GM20000 (cell line): ENCODE results near the gene PROSER3.

Experiments
- DNase-seq: peaks from one replicate; pipeline ENCODE4 v3.0.0; 2012; ENCODE audit warnings: low spot score
- TF ChIP-seq, protein P1 (sequence below): IDR thresholded peaks from 2 replicates; pipeline ENCODE4 v1.5.1; 2012; ENCODE audit warnings: mild to moderate bottlenecking, control low read depth; ENCODE audit errors: extremely low read depth, missing control alignments

PROSER3 gene

GRCh38 chr19:35797663-35798062 is 39.7 kb downstream of the PROSER3 start:
- TF ChIP-seq, protein P1, sequence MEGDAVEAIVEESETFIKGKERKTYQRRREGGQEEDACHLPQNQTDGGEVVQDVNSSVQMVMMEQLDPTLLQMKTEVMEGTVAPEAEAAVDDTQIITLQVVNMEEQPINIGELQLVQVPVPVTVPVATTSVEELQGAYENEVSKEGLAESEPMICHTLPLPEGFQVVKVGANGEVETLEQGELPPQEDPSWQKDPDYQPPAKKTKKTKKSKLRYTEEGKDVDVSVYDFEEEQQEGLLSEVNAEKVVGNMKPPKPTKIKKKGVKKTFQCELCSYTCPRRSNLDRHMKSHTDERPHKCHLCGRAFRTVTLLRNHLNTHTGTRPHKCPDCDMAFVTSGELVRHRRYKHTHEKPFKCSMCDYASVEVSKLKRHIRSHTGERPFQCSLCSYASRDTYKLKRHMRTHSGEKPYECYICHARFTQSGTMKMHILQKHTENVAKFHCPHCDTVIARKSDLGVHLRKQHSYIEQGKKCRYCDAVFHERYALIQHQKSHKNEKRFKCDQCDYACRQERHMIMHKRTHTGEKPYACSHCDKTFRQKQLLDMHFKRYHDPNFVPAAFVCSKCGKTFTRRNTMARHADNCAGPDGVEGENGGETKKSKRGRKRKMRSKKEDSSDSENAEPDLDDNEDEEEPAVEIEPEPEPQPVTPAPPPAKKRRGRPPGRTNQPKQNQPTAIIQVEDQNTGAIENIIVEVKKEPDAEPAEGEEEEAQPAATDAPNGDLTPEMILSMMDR = no peak
- DNase-seq = no peak

- TF ChIP-seq, protein P1 = no peak
- no peak for DNase-seq
These were observed 43.9 kb downstream of the PROSER3 start for GRCh38 chr19:35801828-35802227.

DNA sequence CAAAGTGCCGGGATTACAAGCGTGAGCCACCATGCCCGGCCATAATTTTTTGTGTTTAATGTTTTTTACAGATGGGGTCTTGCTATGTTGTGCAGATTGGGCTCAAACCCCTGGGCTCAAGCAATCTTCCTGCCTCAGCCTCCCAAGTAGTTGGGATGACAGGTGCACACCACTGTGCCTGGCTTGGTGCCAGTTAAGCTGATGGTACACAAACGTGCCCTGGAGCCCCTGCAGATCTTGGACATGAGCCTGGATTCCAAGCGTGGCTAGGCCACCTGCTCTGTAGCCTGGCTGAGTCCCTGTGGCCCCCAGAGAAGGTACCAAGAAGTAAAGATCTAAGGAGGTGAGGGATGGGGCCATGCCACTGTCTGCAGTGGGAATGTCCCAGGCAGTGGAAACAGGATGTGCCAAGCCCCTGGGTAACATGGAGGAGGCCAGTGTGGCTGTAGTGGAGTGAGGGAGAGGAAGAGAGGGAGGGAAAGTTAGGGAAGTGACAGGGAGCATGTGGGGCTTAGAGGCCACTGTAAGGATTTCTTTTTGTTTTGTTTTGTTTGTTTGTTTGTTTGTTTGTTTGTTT is 47.6 kb downstream of the PROSER3 start:
- TF ChIP-seq, protein P1 = no peak
- no peak for DNase-seq

DNA sequence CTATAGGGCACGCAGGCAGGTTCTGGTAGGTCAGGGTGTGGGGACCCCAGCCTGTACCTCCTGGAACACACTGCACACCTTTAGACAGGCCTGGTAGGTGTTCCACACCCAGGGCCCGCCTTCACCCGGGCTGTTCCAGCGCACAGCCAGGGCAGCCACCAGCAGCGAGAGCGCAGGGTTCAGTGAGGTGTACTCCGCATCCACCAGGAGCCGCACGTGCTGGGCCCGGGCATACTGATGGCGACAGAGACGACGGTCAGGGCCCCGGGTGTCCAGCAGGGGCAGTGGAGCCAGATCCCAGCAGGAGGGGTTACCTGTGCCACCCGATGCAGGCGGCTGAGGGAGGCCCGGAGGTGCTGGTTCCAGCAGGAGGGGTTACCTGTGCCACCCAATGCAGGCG is 48.6 kb downstream of the PROSER3 start:
- TF ChIP-seq, protein P1 = no peak
- no peak for DNase-seq

DNA sequence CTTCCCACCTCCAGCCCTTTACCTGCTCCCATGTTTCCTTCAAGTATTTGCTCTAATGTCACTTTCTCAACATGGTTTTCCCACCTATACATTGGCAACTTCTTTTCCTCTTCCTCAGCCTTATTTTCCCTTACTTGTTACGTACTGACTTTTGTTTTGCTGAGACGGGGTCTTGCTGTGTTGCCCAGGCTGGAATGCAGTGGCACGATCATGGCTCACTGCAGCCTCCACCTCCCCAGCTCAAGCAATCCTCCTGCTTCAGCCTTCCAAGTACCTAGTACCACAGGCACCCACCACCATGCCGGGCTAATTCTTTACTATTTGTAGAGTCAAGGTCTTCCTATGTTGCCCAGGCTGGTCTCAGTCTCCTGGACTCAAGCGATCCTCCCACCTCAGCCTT is 49.7 kb downstream of the PROSER3 start:
- no peak for DNase-seq
- TF ChIP-seq, protein P1 = no peak

GRCh38 chr19:35811317-35812219 is 53.6 kb downstream of the PROSER3 start:
- no peak for DNase-seq
- TF ChIP-seq, protein P1 = no peak
